IMR-90 (cell line): Measurements from ENCODE around the gene TRPM1. TPM values are rescaled to one million over a fixed set of nuclear protein-coding genes. Genes with fewer than 3 reads are reported as not detected.

Experiments used
- ATAC-seq: fragments of 200-7000 bp; cut with Tn5 transposase; 2 replicates; pipeline ENCODE4 v1.9.1; 2020; ENCODE audit warnings: low read depth, mild to moderate bottlenecking, moderate library complexity
- BruUV-seq: library from RNA; stranded (reverse); fragments of 400-500 nt; replicated peaks from 2 replicates; lab custom pipeline; 2021; lab: Mats Ljungman, UMichigan
- CTCF ChIA-PET: fragments of 300-600 bp; formaldehyde crosslinking; extraction: SDS; loops from one replicate; lab custom pipeline; 2021; ENCODE audit warnings: antibody characterized with exemption; lab: Yijun Ruan, JAX
- POLR2A ChIA-PET: fragments of 300-600 bp; sonication (Branson Sonifier 250); formaldehyde crosslinking; loops from one replicate; lab custom pipeline; 2022; ENCODE audit warnings: antibody characterized with exemption; ENCODE audit not compliant: unreplicated experiment; lab: Charles Lee
- DNase-seq: peaks from one replicate; pipeline ENCODE4 v3.0.0; 2013
- H2AFZ ChIP-seq: replicated peaks from 2 replicates; pipeline ENCODE3; 2013; ENCODE audit warnings: low read length, mild to moderate bottlenecking; ENCODE audit not compliant: poor library complexity
- H2AK5ac ChIP-seq: 2 replicates; pipeline ENCODE4 v1.6.1; 2013; ENCODE audit warnings: low read depth, low read length, inconsistent platforms
- H2AK9ac ChIP-seq: replicated peaks from 2 replicates; pipeline ENCODE3; 2013; ENCODE audit warnings: mild to moderate bottlenecking, low read depth, low read length, moderate library complexity; ENCODE audit not compliant: poor library complexity
- H2BK120ac ChIP-seq: 2 replicates; pipeline ENCODE4 v1.6.1; 2013; ENCODE audit warnings: low read depth, low read length, inconsistent platforms
- H2BK15ac ChIP-seq: 3 replicates; pipeline ENCODE4 v1.6.1; 2013; ENCODE audit warnings: low read depth, low read length, inconsistent platforms
- H2BK20ac ChIP-seq: 2 replicates; pipeline ENCODE4 v1.6.1; 2013; ENCODE audit warnings: low read depth, mild to moderate bottlenecking, inconsistent platforms, low read length, moderate library complexity
- H2BK5ac ChIP-seq: 2 replicates; pipeline ENCODE4 v1.6.1; 2013; ENCODE audit warnings: mild to moderate bottlenecking, low read depth, low read length, inconsistent platforms; ENCODE audit not compliant: poor library complexity, severe bottlenecking
- H3K14ac ChIP-seq: replicated peaks from 2 replicates; pipeline ENCODE4 v1.6.1; 2013; ENCODE audit warnings: low read depth, low read length, inconsistent platforms
- H3K18ac ChIP-seq: 2 replicates; pipeline ENCODE4 v1.6.1; 2013; ENCODE audit warnings: low read depth, low read length, control low read depth
- H3K23ac ChIP-seq: 2 replicates; pipeline ENCODE4 v1.6.1; 2013; ENCODE audit warnings: low read depth, low read length, inconsistent platforms
- H3K27ac ChIP-seq: 2 replicates; pipeline ENCODE4 v1.5.1; 2013; ENCODE audit warnings: mild to moderate bottlenecking, control low read depth, low read length; ENCODE audit not compliant: insufficient read depth
- H3K27me3 ChIP-seq: 2 replicates; pipeline ENCODE4 v1.6.1; 2013; ENCODE audit warnings: low read length; ENCODE audit not compliant: control insufficient read depth, insufficient read depth
- H3K36me3 ChIP-seq: 2 replicates; pipeline ENCODE4 v1.6.1; 2013; ENCODE audit warnings: low read length, mixed read lengths; ENCODE audit not compliant: control insufficient read depth, insufficient read depth
- H3K4ac ChIP-seq: 2 replicates; pipeline ENCODE4 v1.6.1; 2013; ENCODE audit warnings: low read depth, low read length, inconsistent platforms
- H3K4me1 ChIP-seq: 2 replicates; pipeline ENCODE4 v1.6.1; 2013; ENCODE audit warnings: low read length, mixed read lengths; ENCODE audit not compliant: control insufficient read depth, insufficient read depth
- H3K4me2 ChIP-seq: 2 replicates; pipeline ENCODE4 v1.6.1; 2013; ENCODE audit warnings: low read depth, mild to moderate bottlenecking, control low read depth, low read length, moderate library complexity
- H3K4me3 ChIP-seq: 2 replicates; pipeline ENCODE4 v1.5.1; 2013; ENCODE audit warnings: low read depth, mild to moderate bottlenecking, control low read depth, low read length, moderate library complexity; ENCODE audit not compliant: insufficient read depth
- H3K56ac ChIP-seq: 2 replicates; pipeline ENCODE4 v1.6.1; 2013; ENCODE audit warnings: low read length, inconsistent platforms; ENCODE audit not compliant: insufficient read depth; ENCODE audit errors: extremely low read depth
- H3K79me1 ChIP-seq, 2 experiments: 2 replicates each; pipeline ENCODE4 v1.6.1; 2013; ENCODE audit warnings: low read length in 2 of 2, inconsistent platforms in 1 of 2, low read depth in 1 of 2
- H3K9ac ChIP-seq: 2 replicates; pipeline ENCODE4 v1.6.1; 2013; ENCODE audit warnings: low read depth, low read length, control low read depth
- H3K9me1 ChIP-seq: 2 replicates; pipeline ENCODE4 v1.6.1; 2013; ENCODE audit warnings: low read length, inconsistent platforms; ENCODE audit not compliant: insufficient read depth
- H3K9me3 ChIP-seq: 2 replicates; pipeline ENCODE4 v1.6.1; 2013; ENCODE audit warnings: low read length; ENCODE audit not compliant: control insufficient read depth, insufficient read depth
- H4K20me1 ChIP-seq: 2 replicates; pipeline ENCODE4 v1.6.1; 2013; ENCODE audit warnings: low read length, inconsistent platforms; ENCODE audit not compliant: insufficient read depth
- H4K5ac ChIP-seq: 2 replicates; pipeline ENCODE4 v1.6.1; 2013; ENCODE audit warnings: mild to moderate bottlenecking, low read depth, low read length, control low read depth
- H4K8ac ChIP-seq, 2 experiments: 2 replicates each; pipeline ENCODE4 v1.6.1; 2013; ENCODE audit warnings: low read depth in 2 of 2, low read length in 2 of 2, control low read depth in 1 of 2, inconsistent platforms in 1 of 2
- H4K91ac ChIP-seq: 2 replicates; pipeline ENCODE4 v1.6.1; 2013; ENCODE audit warnings: low read depth, low read length, inconsistent platforms; ENCODE audit not compliant: insufficient read depth
- CEBPB ChIP-seq: IDR thresholded peaks from 2 replicates; pipeline ENCODE4 v1.6.1; 2012; ENCODE audit warnings: low read depth, low read length, improper control_type of control experiment
- FOS ChIP-seq: fragments of 150-350 bp; IDR thresholded peaks from 2 replicates; pipeline ENCODE4 v1.6.1; 2016; ENCODE audit warnings: low read depth, low read length
- MAFK ChIP-seq: IDR thresholded peaks from 2 replicates; pipeline ENCODE4 v1.6.1; 2012; ENCODE audit warnings: low read depth, low read length, improper control_type of control experiment
- MXI1 ChIP-seq: IDR thresholded peaks from 2 replicates; pipeline ENCODE4 v1.6.1; 2012; ENCODE audit warnings: low read depth, mild to moderate bottlenecking, low read length, moderate library complexity, borderline replicate concordance
- POLR2A ChIP-seq: IDR thresholded peaks from 2 replicates; pipeline ENCODE4 v1.6.1; 2012; ENCODE audit warnings: mild to moderate bottlenecking, low read depth, low read length
- RAD21 ChIP-seq: IDR thresholded peaks from 2 replicates; pipeline ENCODE4 v1.6.1; 2012; ENCODE audit warnings: low read length, improper control_type of control experiment
- USF2 ChIP-seq: fragments of 150-350 bp; IDR thresholded peaks from 2 replicates; pipeline ENCODE4 v1.6.1; 2017; ENCODE audit warnings: mild to moderate bottlenecking, antibody characterized with exemption, low read length, low read depth
- WGBS, 2 experiments: methylation state at CpG; one replicate each; pipeline versions ENCODE4 v1.1.5 to v1.1.7; 2013; ENCODE audit warnings: missing lambda C conversion rate in 2 of 2; ENCODE audit not compliant: insufficient read length in 1 of 2; ENCODE audit errors: extremely low coverage in 2 of 2; 5-methylcytosine and 5-hydroxymethylcytosine counted together
- dilution Hi-C: fragments of 300-500 bp; cut with HindIII; formaldehyde crosslinking; loops from one replicate; pipeline ENCODE4 v1.14.3; 2018; ENCODE audit warnings: low sequenced_read_pairs; ENCODE audit not compliant: unreplicated experiment
- in situ Hi-C: fragments of 300-500 bp; cut with MboI; formaldehyde crosslinking; loops from 3 replicates; pipeline ENCODE4 v1.14.3; 2019; ENCODE audit warnings: low sequenced_read_pairs, inconsistent platforms, mixed read lengths
- intact Hi-C: fragments of 100-400 bp; cut with micrococcal nuclease; formaldehyde crosslinking; loops from 2 replicates; pipeline ENCODE4 v1.10.0; 2022
- polyA plus RNA-seq, 3 experiments: library from polyadenylated mRNA; depleted of rRNA; stranded (reverse); fragments of >200 nt; gene quantifications; 2 replicates each; pipeline ENCODE4 v1.2.3, GENCODE V29; 2012; ENCODE audit warnings: low replicate concordance in 1 of 3
- total RNA-seq: library from RNA; depleted of rRNA; stranded (reverse); fragments of >200 nt; gene quantifications from 2 replicates; pipeline ENCODE4 v1.2.3, GENCODE V29; 2012

TRPM1 gene
- total and polyA plus RNA-seq, 2 of the 4 experiments (the other 2 are of a cell fraction): not detected

- no TSS peak for BruUV-seq
- peaks cover 4% of the 10 kb centered on the region for H3K4me1 ChIP-seq
- no peaks in the 10 kb centered on the region for H3K9me3 ChIP-seq
- no peak overlapping the region for H3K4me2 ChIP-seq
- H3K23ac ChIP-seq: no peak overlapping the region
- no peak overlapping the region for H2BK15ac ChIP-seq
- H3K14ac ChIP-seq: no peak overlapping the region
- in situ Hi-C loops: loop anchor here (10.0 kb wide), 2 partner anchors 220 to 460 kb away; partner anchors contain the start of gene FAN1
- H3K9me1 ChIP-seq: no peaks in the 10 kb centered on the region
- H4K91ac ChIP-seq: no peak overlapping the region
- no peak overlapping the region for H3K4me3 ChIP-seq
- POLR2A ChIA-PET: no interaction called here
- H3K27ac ChIP-seq: no peak overlapping the region
- no peak overlapping the region for H3K4ac ChIP-seq
- no peak overlapping the region for H2AK9ac ChIP-seq
- intact Hi-C loops: no loop called here
- no peak for ATAC-seq
- H3K18ac ChIP-seq: no peak overlapping the region
- H2AK5ac ChIP-seq: no peak overlapping the region
- H3K27me3 ChIP-seq: peaks cover 4% of the 10 kb centered on the region; the same call in 1 of the 2 replicates
- dilution Hi-C loops: no loop called here
- CTCF ChIA-PET: interaction anchor here (0.7 kb wide), 1 partner anchor 10 kb away, joined by 3 read pairs; no protein-coding TSS in a partner anchor
- H2BK20ac ChIP-seq: no peak overlapping the region
- DNase-seq: no peak
- no peak overlapping the region for H4K5ac ChIP-seq
- H3K9ac ChIP-seq: no peak overlapping the region
- no CpG with 5 or more reads among the region's 8 CpGs for WGBS, 2 experiments
- H4K20me1 ChIP-seq: no peaks in the 10 kb centered on the region
- no peak overlapping the region for H3K56ac ChIP-seq
- H4K8ac ChIP-seq: no peak overlapping the region
- H2BK5ac ChIP-seq: no peak overlapping the region
- H2AFZ ChIP-seq: no peak overlapping the region
- no peak for TF ChIP-seq CEBPB
- no peak for TF ChIP-seq FOS
- TF ChIP-seq MAFK: no peak
- no peak for TF ChIP-seq MXI1
- TF ChIP-seq USF2: no peak
- TF ChIP-seq RAD21: no peak
- no peak for TF ChIP-seq POLR2A
- no peak overlapping the region for H2BK120ac ChIP-seq
- no peaks in the 10 kb centered on the region for H3K36me3 ChIP-seq
- no peaks in the 10 kb centered on the region for H3K79me1 ChIP-seq
Measured at GRCh38 chr15:31125061-31125460, 23.5 kb upstream of the TRPM1 start.
